Measurements from ENCODE around the gene BLTP3A.
A peak's percentile ranks its signal among the peaks of the same experiment; 100 is the strongest.
"Not testable (repeated sequence)": the region's sequence is repeated elsewhere in the genome, so short reads cannot be mapped to it uniquely, and the experiment has no call there.

BLTP3A gene

GRCh38 chr6:34792605-34793500 lies 970 bp downstream of the BLTP3A start:
- DNase-seq (ENCODE audit: low spot score), result peak; percentile 53

GRCh38 chr6:34793877-34794276 lies 2.0 kb downstream of the BLTP3A start:
- DNase-seq (ENCODE audit: low spot score), result no peak

- DNase-seq (ENCODE audit: low spot score), result peak; percentile 42
These were observed 4.0 kb downstream of the BLTP3A start for GRCh38 chr6:34795836-34796425.

- no peak for DNase-seq (ENCODE audit: low spot score)
These were observed 6.2 kb downstream of the BLTP3A start for GRCh38 chr6:34798057-34798456.

GRCh38 chr6:34799547-34799946 lies 7.7 kb downstream of the BLTP3A start:
- DNase-seq (ENCODE audit: low spot score), result no peak

- DNase-seq (ENCODE audit: low spot score), result no peak
These were observed 12.7 kb downstream of the BLTP3A start for GRCh38 chr6:34804543-34804942.

- DNase-seq (ENCODE audit: low spot score), result not testable (repeated sequence)
These were observed 13.2 kb downstream of the BLTP3A start for GRCh38 chr6:34805074-34805473.

GRCh38 chr6:34806738-34807453 lies 15.0 kb downstream of the BLTP3A start:
- DNase-seq (ENCODE audit: low spot score), result peak; percentile 30

- not testable (repeated sequence) for DNase-seq (ENCODE audit: low spot score)
These were observed 16.6 kb downstream of the BLTP3A start for GRCh38 chr6:34808473-34808872.

GRCh38 chr6:34809419-34809818 lies 17.5 kb downstream of the BLTP3A start:
- DNase-seq (ENCODE audit: low spot score), result not testable (repeated sequence)

- no peak for DNase-seq (ENCODE audit: low spot score)
These were observed 18.4 kb downstream of the BLTP3A start for GRCh38 chr6:34810017-34810882.

GRCh38 chr6:34810936-34811632 lies 19.2 kb downstream of the BLTP3A start:
- no peak for DNase-seq (ENCODE audit: low spot score)

GRCh38 chr6:34813028-34813713 lies 21.3 kb downstream of the BLTP3A start:
- DNase-seq (ENCODE audit: low spot score), result no peak

- DNase-seq (ENCODE audit: low spot score), result no peak
These were observed 24.9 kb downstream of the BLTP3A start for GRCh38 chr6:34816635-34817301.

- no peak for DNase-seq (ENCODE audit: low spot score)
These were observed 25.6 kb downstream of the BLTP3A start for GRCh38 chr6:34817446-34817845.

GRCh38 chr6:34818872-34819570 lies 27.1 kb downstream of the BLTP3A start:
- not testable (repeated sequence) for DNase-seq (ENCODE audit: low spot score)

- no peak for DNase-seq (ENCODE audit: low spot score)
These were observed 27.9 kb downstream of the BLTP3A start for GRCh38 chr6:34819571-34820480.

GRCh38 chr6:34829137-34829536 lies 37.3 kb downstream of the BLTP3A start:
- DNase-seq (ENCODE audit: low spot score), result no peak

Data from AG08396 (cell line).